HCT116 (cell line): Measurements from ENCODE around the gene KCNQ1OT1.

Experiments used
- CBX3 ChIP-seq: IDR thresholded peaks from 2 replicates; pipeline ENCODE4 v1.6.1; 2012; ENCODE audit warnings: low read depth
- EGR1 ChIP-seq: IDR thresholded peaks from 2 replicates; pipeline ENCODE4 v1.6.1; 2012; ENCODE audit warnings: low read depth
- ELF1 ChIP-seq: IDR thresholded peaks from 2 replicates; pipeline ENCODE4 v1.6.1; 2012; ENCODE audit warnings: low read depth, borderline replicate concordance
- EZH2 ChIP-seq: fragments of 200-600 bp; sonication (generic); IDR thresholded peaks from 2 replicates; pipeline ENCODE4 v1.6.1; 2017; ENCODE audit warnings: antibody characterized with exemption, mixed run types
- EZH2phosphoT487 ChIP-seq: fragments of 200-600 bp; IDR thresholded peaks from 2 replicates; pipeline ENCODE4 v1.6.1; 2018; ENCODE audit warnings: antibody characterized with exemption, borderline replicate concordance
- FOSL1 ChIP-seq: IDR thresholded peaks from 2 replicates; pipeline ENCODE4 v1.6.1; 2012; ENCODE audit warnings: low read depth
- JUND ChIP-seq: IDR thresholded peaks from 2 replicates; pipeline ENCODE4 v1.6.1; 2012
- POLR2A ChIP-seq: IDR thresholded peaks from 2 replicates; pipeline ENCODE4 v1.7.0; 2011; ENCODE audit warnings: borderline replicate concordance; ENCODE audit not compliant: insufficient read depth, insufficient read length; ENCODE audit errors: extremely low read depth
- POLR2AphosphoS5 ChIP-seq: IDR thresholded peaks from 2 replicates; pipeline ENCODE4 v1.6.1; 2011; ENCODE audit warnings: mild to moderate bottlenecking, low read depth, low read length, moderate library complexity
- SIN3A ChIP-seq: IDR thresholded peaks from 2 replicates; pipeline ENCODE4 v1.6.1; 2012; ENCODE audit warnings: low read depth
- TCF7L2 ChIP-seq: IDR thresholded peaks from 2 replicates; pipeline ENCODE4 v1.7.0; 2011; ENCODE audit warnings: borderline replicate concordance, inconsistent platforms; ENCODE audit not compliant: insufficient read depth, insufficient read length; ENCODE audit errors: extremely low read depth
- ZFX ChIP-seq: fragments of 450-650 bp; IDR thresholded peaks from 2 replicates; pipeline ENCODE4 v1.6.1; 2017
- TF ChIP-seq, protein P1 (sequence below), 3 experiments: fragments of 200-600 bp in 1 of 3; sonication (generic) in 1 of 3; IDR thresholded peaks in 2 of 3; conservative IDR thresholded peaks in 1 of 3; 2 replicates each; pipeline ENCODE4 v1.5.1; 2012 to 2017; ENCODE audit warnings: low read depth in 2 of 3, low read length in 2 of 3, antibody characterized with exemption in 1 of 3, borderline replicate concordance in 1 of 3, control low read depth in 1 of 3, mild to moderate bottlenecking in 1 of 3, mixed read lengths in 1 of 3, mixed run types in 1 of 3, moderate library complexity in 1 of 3; ENCODE audit not compliant: insufficient read depth in 1 of 3
- TF ChIP-seq, protein P2 (sequence below): IDR thresholded peaks from 2 replicates; pipeline ENCODE4 v1.6.1; 2012; ENCODE audit warnings: low read depth

DNA sequence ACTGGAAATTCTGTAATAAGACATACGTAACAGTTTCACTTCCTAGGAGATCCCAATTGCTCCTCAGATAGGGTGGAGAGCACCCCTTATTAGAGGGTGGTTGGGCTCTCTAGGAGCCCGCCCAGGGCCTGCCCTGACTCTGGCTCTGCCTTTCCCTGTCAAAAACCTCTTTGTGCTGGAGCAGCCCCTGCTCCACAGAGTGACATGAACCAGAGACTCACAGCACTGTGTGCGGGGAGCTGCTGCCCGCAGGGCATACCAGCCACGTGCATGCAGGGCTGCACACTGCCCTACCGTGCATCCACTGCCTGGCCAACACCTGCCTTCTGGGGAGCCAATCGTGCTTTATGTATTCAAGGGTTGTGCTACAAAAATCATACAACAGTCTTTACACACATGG, 24.3 kb downstream of the KCNQ1OT1 start:
- TF ChIP-seq CBX3 (no peak), EZH2 (no peak), SIN3A (no peak), FOSL1 (no peak), ZFX (no peak), EZH2phosphoT487 (no peak), POLR2AphosphoS5 (no peak), EGR1 (no peak), TCF7L2 (no peak), JUND (no peak), POLR2A (no peak), ELF1 (no peak)
- TF ChIP-seq, protein P1, sequence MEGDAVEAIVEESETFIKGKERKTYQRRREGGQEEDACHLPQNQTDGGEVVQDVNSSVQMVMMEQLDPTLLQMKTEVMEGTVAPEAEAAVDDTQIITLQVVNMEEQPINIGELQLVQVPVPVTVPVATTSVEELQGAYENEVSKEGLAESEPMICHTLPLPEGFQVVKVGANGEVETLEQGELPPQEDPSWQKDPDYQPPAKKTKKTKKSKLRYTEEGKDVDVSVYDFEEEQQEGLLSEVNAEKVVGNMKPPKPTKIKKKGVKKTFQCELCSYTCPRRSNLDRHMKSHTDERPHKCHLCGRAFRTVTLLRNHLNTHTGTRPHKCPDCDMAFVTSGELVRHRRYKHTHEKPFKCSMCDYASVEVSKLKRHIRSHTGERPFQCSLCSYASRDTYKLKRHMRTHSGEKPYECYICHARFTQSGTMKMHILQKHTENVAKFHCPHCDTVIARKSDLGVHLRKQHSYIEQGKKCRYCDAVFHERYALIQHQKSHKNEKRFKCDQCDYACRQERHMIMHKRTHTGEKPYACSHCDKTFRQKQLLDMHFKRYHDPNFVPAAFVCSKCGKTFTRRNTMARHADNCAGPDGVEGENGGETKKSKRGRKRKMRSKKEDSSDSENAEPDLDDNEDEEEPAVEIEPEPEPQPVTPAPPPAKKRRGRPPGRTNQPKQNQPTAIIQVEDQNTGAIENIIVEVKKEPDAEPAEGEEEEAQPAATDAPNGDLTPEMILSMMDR (IDR thresholded peaks at IDR 0.05 in 2 of 3, conservative IDR thresholded peaks at IDR 0.05 in 1 of 3; ENCODE audit: borderline replicate concordance in 1 of 3, insufficient read depth in 1 of 3, low read depth in 2 of 3, low read length in 2 of 3): no peak
- TF ChIP-seq, protein P2, sequence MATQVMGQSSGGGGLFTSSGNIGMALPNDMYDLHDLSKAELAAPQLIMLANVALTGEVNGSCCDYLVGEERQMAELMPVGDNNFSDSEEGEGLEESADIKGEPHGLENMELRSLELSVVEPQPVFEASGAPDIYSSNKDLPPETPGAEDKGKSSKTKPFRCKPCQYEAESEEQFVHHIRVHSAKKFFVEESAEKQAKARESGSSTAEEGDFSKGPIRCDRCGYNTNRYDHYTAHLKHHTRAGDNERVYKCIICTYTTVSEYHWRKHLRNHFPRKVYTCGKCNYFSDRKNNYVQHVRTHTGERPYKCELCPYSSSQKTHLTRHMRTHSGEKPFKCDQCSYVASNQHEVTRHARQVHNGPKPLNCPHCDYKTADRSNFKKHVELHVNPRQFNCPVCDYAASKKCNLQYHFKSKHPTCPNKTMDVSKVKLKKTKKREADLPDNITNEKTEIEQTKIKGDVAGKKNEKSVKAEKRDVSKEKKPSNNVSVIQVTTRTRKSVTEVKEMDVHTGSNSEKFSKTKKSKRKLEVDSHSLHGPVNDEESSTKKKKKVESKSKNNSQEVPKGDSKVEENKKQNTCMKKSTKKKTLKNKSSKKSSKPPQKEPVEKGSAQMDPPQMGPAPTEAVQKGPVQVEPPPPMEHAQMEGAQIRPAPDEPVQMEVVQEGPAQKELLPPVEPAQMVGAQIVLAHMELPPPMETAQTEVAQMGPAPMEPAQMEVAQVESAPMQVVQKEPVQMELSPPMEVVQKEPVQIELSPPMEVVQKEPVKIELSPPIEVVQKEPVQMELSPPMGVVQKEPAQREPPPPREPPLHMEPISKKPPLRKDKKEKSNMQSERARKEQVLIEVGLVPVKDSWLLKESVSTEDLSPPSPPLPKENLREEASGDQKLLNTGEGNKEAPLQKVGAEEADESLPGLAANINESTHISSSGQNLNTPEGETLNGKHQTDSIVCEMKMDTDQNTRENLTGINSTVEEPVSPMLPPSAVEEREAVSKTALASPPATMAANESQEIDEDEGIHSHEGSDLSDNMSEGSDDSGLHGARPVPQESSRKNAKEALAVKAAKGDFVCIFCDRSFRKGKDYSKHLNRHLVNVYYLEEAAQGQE: no peak
